Esophagus muscularis mucosa (tissue), 4 donors: Measurements from ENCODE around the gene UNC45B. TPM values are rescaled to one million over a fixed set of nuclear protein-coding genes. Genes with fewer than 3 reads are reported as not detected.

ENCODE experiments used
- DNase-seq: peaks from one replicate; pipeline ENCODE4 v3.0.0-alpha.2; 2017; ENCODE audit errors: extremely low spot score
- H3K27ac ChIP-seq, 4 donors: fragments of 200-600 bp; sonication (generic); replicated peaks in 1 of 4; 1 replicate in 3 of 4; 2 replicates in 1 of 4; pipeline ENCODE4 v1.5.1; 2016 to 2019; ENCODE audit warnings: mild to moderate bottlenecking in 1 of 4
- H3K27me3 ChIP-seq, 4 donors: fragments of 200-600 bp; sonication (generic); one replicate each; pipeline versions ENCODE4 v1.5.1 to v1.6.0; 2016 to 2019
- H3K36me3 ChIP-seq, 4 donors: fragments of 200-600 bp; sonication (generic); one replicate each; pipeline ENCODE4 v1.5.1; 2016 to 2019
- H3K4me1 ChIP-seq, 4 donors: fragments of 200-600 bp; sonication (generic); one replicate each; pipeline ENCODE4 v1.5.1; 2016 to 2019
- H3K4me3 ChIP-seq, 4 donors: fragments of 200-600 bp; sonication (generic); 1 replicate in 2 of 4; 2 replicates in 2 of 4; pipeline ENCODE4 v1.5.1; 2016 to 2019; ENCODE audit warnings: mild to moderate bottlenecking in 4 of 4, moderate library complexity in 1 of 4
- H3K9me3 ChIP-seq, 4 donors: fragments of 200-600 bp; sonication (generic); 1 replicate in 3 of 4; 2 replicates in 1 of 4; pipeline ENCODE4 v1.5.1; 2016 to 2019
- CTCF ChIP-seq, 3 experiments: fragments of 200-600 bp in 2 of 3; fragments of 450-650 bp in 1 of 3; sonication (generic) in 2 of 3; IDR thresholded peaks; one replicate each; pipeline ENCODE4 v1.5.1; 2017 to 2019; ENCODE audit warnings: antibody characterized with exemption in 3 of 3, mild to moderate bottlenecking in 2 of 3, moderate library complexity in 1 of 3
- EP300 ChIP-seq: sonication (generic); formaldehyde crosslinking; IDR thresholded peaks from one replicate; pipeline ENCODE4 v1.6.1; 2017; ENCODE audit warnings: antibody characterized with exemption
- POLR2A ChIP-seq: fragments of 450-650 bp; IDR thresholded peaks from one replicate; pipeline ENCODE4 v1.6.1; 2017; ENCODE audit warnings: antibody characterized with exemption, moderate library complexity, mild to moderate bottlenecking, low read depth
- POLR2AphosphoS5 ChIP-seq, 2 donors: sonication (generic); formaldehyde crosslinking; IDR thresholded peaks; one replicate each; pipeline ENCODE4 v1.6.1; 2017; ENCODE audit warnings: antibody characterized with exemption in 2 of 2
- WGBS: methylation state at CpG from one replicate; pipeline ENCODE4 v1.1.5; 2018; 5-methylcytosine and 5-hydroxymethylcytosine counted together
- intact Hi-C: fragments of 100-400 bp; cut with DNase I; formaldehyde crosslinking; loops from one replicate; pipeline ENCODE4 v1.15.1; 2023
- total RNA-seq, 4 donors: library from RNA; depleted of rRNA; stranded (reverse); fragments of >200 nt; gene quantifications; one replicate each; pipeline versions ENCODE4 v1.1.0 to v1.2.1, GENCODE V29; 2016

The UNC45B gene
- total RNA-seq, 4 donors from 2014 or later: under 0.01 to 0.23 (median 0.06) TPM; not detected in 1

- H3K4me3 ChIP-seq: peak within 1 kb of the TSS; percentile 74 to 89 (median 88)
- no peaks in the 10 kb centered on the region for H3K27me3 ChIP-seq
- no peaks in the 10 kb centered on the region for H3K9me3 ChIP-seq
- no peaks in the 10 kb centered on the region for H3K36me3 ChIP-seq
- peaks cover 16 to 39% (median 21%) of the 10 kb centered on the region in 4 donors for H3K4me1 ChIP-seq
- TF ChIP-seq EP300 (no peak), CTCF (IDR thresholded peaks at IDR 0.05) (peak in 2 of 3 experiments; percentile 92 to 99), POLR2A (no peak), POLR2AphosphoS5 (IDR thresholded peaks at IDR 0.05) (peak in 1 of 2 donors; percentile 65)
- DNase-seq: no peak
- H3K27ac ChIP-seq: peak within 1 kb of the TSS; percentile 74 to 83 (median 80)
- intact Hi-C loops: loop anchor here (2.0 to 10.0 kb wide), 3 partner anchors 121 to 701 kb away; no protein-coding TSS in a partner anchor
- under 1% methylated on average over 21 of the region's 72 CpGs for WGBS
Measured at GRCh38 chr17:35119370-35120165, 28.0 kb upstream of the UNC45B start, which contains the start of gene RAD51D. Gene RAD51D (minus strand): TSS chr17:35119860. CDS start chr17:35119613, 247 bp downstream.

GRCh38 chr17:35121315-35121714 lies 26.3 kb upstream of the UNC45B start, which contains the start of gene FNDC8:
Gene FNDC8 (plus strand): TSS chr17:35121615. CDS start chr17:35121694, 79 bp downstream.
- TF ChIP-seq EP300: no peak
- no peak for TF ChIP-seq POLR2A
- no peak for TF ChIP-seq POLR2AphosphoS5 (IDR thresholded peaks at IDR 0.05)
- no peak for TF ChIP-seq CTCF (IDR thresholded peaks at IDR 0.05)
- Histone ChIP-seq H3K9me3 (no peaks in the 10 kb centered on the region), H3K4me3 (no peak within 1 kb of the TSS), H3K27ac (no peak within 1 kb of the TSS), H3K36me3 (no peaks in the 10 kb centered on the region), H3K4me1 (peaks cover 16 to 34% (median 21%) of the 10 kb centered on the region in 4 donors), H3K27me3 (no peaks in the 10 kb centered on the region)
- DNase-seq: no peak
- intact Hi-C loops: loop anchor here (2.0 to 10.0 kb wide), 2 partner anchors 487 to 703 kb away; no protein-coding TSS in a partner anchor
- 95% methylated on average over 3 of the region's 3 CpGs for WGBS

- DNase-seq: no peak
- Histone ChIP-seq H3K27me3 (no peaks in the 10 kb centered on the region), H3K4me3 (no peak overlapping the region), H3K36me3 (peaks cover 11 to 26% (median 16%) of the 10 kb centered on the region in 4 donors), H3K27ac (peak overlapping the region; percentile 25 to 63 (median 56)), H3K4me1 (peaks cover 0 to 26% (median 18%) of the 10 kb centered on the region in 4 donors), H3K9me3 (no peaks in the 10 kb centered on the region)
- intact Hi-C loops: loop anchor here (10.0 kb wide), 1 partner anchor 493 kb away; no protein-coding TSS in a partner anchor
- 49% methylated on average over 11 of the region's 11 CpGs for WGBS
- peak; percentile 67 to 78 for TF ChIP-seq POLR2AphosphoS5 (IDR thresholded peaks at IDR 0.05)
- TF ChIP-seq EP300: no peak
Measured at GRCh38 chr17:35127751-35128514, 19.7 kb upstream of the UNC45B start.

- WGBS: 83% methylated on average over 7 of the region's 11 CpGs
- Histone ChIP-seq H3K9me3 (no peaks in the 10 kb centered on the region), H3K36me3 (peaks cover 16 to 40% (median 30%) of the 10 kb centered on the region in 4 donors), H3K27ac (peak overlapping the region in 2 of 4 donors; percentile 25 to 52), H3K27me3 (no peaks in the 10 kb centered on the region), H3K4me1 (peaks cover 0 to 26% (median 18%) of the 10 kb centered on the region in 4 donors), H3K4me3 (no peak overlapping the region)
- intact Hi-C loops: loop anchor here (10.0 kb wide), 1 partner anchor 495 kb away; no protein-coding TSS in a partner anchor
- no peak for DNase-seq
- TF ChIP-seq POLR2A (no peak), CTCF (IDR thresholded peaks at IDR 0.05) (no peak), EP300 (no peak), POLR2AphosphoS5 (IDR thresholded peaks at IDR 0.05) (no peak)
Measured at GRCh38 chr17:35129154-35129972, 18.3 kb upstream of the UNC45B start.
